B cell (primary cell): ENCODE results near the gene NDEL1. TPM values are rescaled to one million over a fixed set of nuclear protein-coding genes. Genes with fewer than 3 reads are reported as not detected.

Source experiments
- ATAC-seq: fragments of 200-7000 bp; cut with Tn5 transposase; one replicate; pipeline ENCODE4 v1.10.0; 2021; ENCODE audit warnings: low read depth, mild to moderate bottlenecking, moderate number of reproducible peaks, moderate library complexity
- CTCF ChIA-PET: fragments of 350-600 bp; sonication (Branson Sonifier 250); formaldehyde crosslinking; loops from one replicate; lab custom pipeline; 2021; ENCODE audit warnings: antibody characterized with exemption, inconsistent platforms; lab: Charles Lee
- POLR2A ChIA-PET: fragments of 350-600 bp; sonication (Branson Sonifier 250); formaldehyde crosslinking; loops from one replicate; lab custom pipeline; 2021; ENCODE audit warnings: antibody characterized with exemption; lab: Charles Lee
- DNase-seq: peaks from one replicate; pipeline ENCODE4 v3.0.0; 2013
- H2AFZ ChIP-seq: 2 replicates; pipeline ENCODE4 v1.6.1; 2012; ENCODE audit warnings: mild to moderate bottlenecking, low read depth, low read length; ENCODE audit not compliant: insufficient read depth, poor library complexity, severe bottlenecking
- H3K27ac ChIP-seq, 2 donors: 1 replicate in 1 of 2; 2 replicates in 1 of 2; pipeline ENCODE4 v1.5.1; 2012 to 2013; ENCODE audit warnings: low read length in 2 of 2, mild to moderate bottlenecking in 2 of 2, moderate library complexity in 1 of 2
- H3K27me3 ChIP-seq, 4 experiments: fragments of 200-600 bp in 1 of 4; sonication (generic) in 1 of 4; replicated peaks in 1 of 4; 1 replicate in 2 of 4; 2 replicates in 2 of 4; pipeline versions ENCODE4 v1.6.1 to v1.7.0; 2013 to 2016; ENCODE audit warnings: low read length in 3 of 4, mild to moderate bottlenecking in 2 of 4, mixed read lengths in 1 of 4, moderate library complexity in 1 of 4; ENCODE audit not compliant: insufficient read depth in 4 of 4, control insufficient read depth in 3 of 4; ENCODE audit errors: control extremely low read depth in 1 of 4
- H3K36me3 ChIP-seq, 2 experiments: replicated peaks in 1 of 2; 1 replicate in 1 of 2; 2 replicates in 1 of 2; pipeline versions ENCODE4 v1.6.1 to v1.7.1; 2013; ENCODE audit warnings: low read length in 1 of 2; ENCODE audit not compliant: insufficient read depth in 2 of 2, control insufficient read depth in 1 of 2; ENCODE audit errors: control extremely low read depth in 1 of 2, extremely low read depth in 1 of 2
- H3K4me1 ChIP-seq, 2 donors: fragments of 200-600 bp in 1 of 2; sonication (generic) in 1 of 2; 1 replicate in 1 of 2; 2 replicates in 1 of 2; pipeline versions ENCODE4 v1.5.1 to v1.6.1; 2013 to 2017; ENCODE audit warnings: low read length in 2 of 2; ENCODE audit not compliant: control insufficient read depth in 2 of 2, insufficient read depth in 2 of 2
- H3K4me2 ChIP-seq: replicated peaks from 2 replicates; pipeline ENCODE3; 2012; ENCODE audit warnings: mild to moderate bottlenecking, low read depth, low read length; ENCODE audit not compliant: poor library complexity, severe bottlenecking
- H3K4me3 ChIP-seq, 5 experiments: fragments of 200-600 bp in 1 of 5; sonication (generic) in 1 of 5; 1 replicate in 3 of 5; 2 replicates in 2 of 5; pipeline versions ENCODE4 v1.5.1 to v1.7.0; 2011 to 2016; ENCODE audit warnings: low read length in 4 of 5, mild to moderate bottlenecking in 4 of 5, low read depth in 2 of 5, control low read depth in 1 of 5, moderate library complexity in 1 of 5; ENCODE audit not compliant: insufficient read depth in 1 of 5; ENCODE audit errors: control extremely low read depth in 1 of 5, extremely low read depth in 1 of 5
- H3K79me2 ChIP-seq: fragments of 200-600 bp; sonication (generic); one replicate; pipeline ENCODE4 v1.6.0; 2016; ENCODE audit warnings: low read length; ENCODE audit not compliant: control insufficient read depth, insufficient read depth
- H3K9ac ChIP-seq: fragments of 200-600 bp; sonication (generic); 2 replicates; pipeline ENCODE4 v1.6.1; 2017; ENCODE audit warnings: mild to moderate bottlenecking, low read length, moderate library complexity
- H3K9me3 ChIP-seq, 3 donors: one replicate each; pipeline versions ENCODE4 v1.6.1 to v1.7.1; 2013; ENCODE audit warnings: low read length in 2 of 3; ENCODE audit not compliant: control insufficient read depth in 2 of 3, insufficient read depth in 1 of 3; ENCODE audit errors: control extremely low read depth in 1 of 3
- H4K20me1 ChIP-seq: 2 replicates; pipeline ENCODE4 v1.6.0; 2012; ENCODE audit warnings: mild to moderate bottlenecking, low read length; ENCODE audit not compliant: insufficient read depth, control insufficient read depth, poor library complexity, severe bottlenecking
- H3K27ac Mint-ChIP-seq: one replicate; pipeline ENCODE4 v1.8.0; 2021; ENCODE audit warnings: mixed read lengths
- H3K27me3 Mint-ChIP-seq: one replicate; pipeline ENCODE4 v1.8.0; 2021; ENCODE audit warnings: mixed read lengths
- H3K4me1 Mint-ChIP-seq: one replicate; pipeline ENCODE4 v1.8.0; 2021; ENCODE audit warnings: mixed read lengths
- H3K4me3 Mint-ChIP-seq: one replicate; pipeline ENCODE4 v1.8.0; 2021; ENCODE audit warnings: mixed read lengths
- H3K9me3 Mint-ChIP-seq: one replicate; pipeline ENCODE4 v1.8.0; 2022; ENCODE audit warnings: mixed read lengths; ENCODE audit not compliant: insufficient read depth
- EZH2 ChIP-seq: IDR thresholded peaks from 2 replicates; pipeline ENCODE4 v1.6.1; 2012; ENCODE audit warnings: borderline replicate concordance, low read depth, mild to moderate bottlenecking, moderate library complexity, low read length; ENCODE audit not compliant: insufficient read depth, poor library complexity, severe bottlenecking
- WGBS: methylation state at CpG from one replicate; pipeline ENCODE4 v1.1.5; 2013; ENCODE audit warnings: missing lambda C conversion rate; ENCODE audit not compliant: insufficient coverage; 5-methylcytosine and 5-hydroxymethylcytosine counted together
- intact Hi-C: fragments of 100-400 bp; cut with micrococcal nuclease; formaldehyde crosslinking; loops from one replicate; pipeline ENCODE4 v1.10.0; 2022
- polyA plus RNA-seq: library from polyadenylated mRNA; depleted of rRNA; stranded (reverse); fragments of >200 nt; gene quantifications from 2 replicates; pipeline ENCODE4 v1.2.3, GENCODE V29; 2012
- total RNA-seq, 2 donors: library from RNA; stranded (reverse); fragments of 120-200 nt in 1 of 2; gene quantifications; 1 replicate in 1 of 2; 2 replicates in 1 of 2; pipeline versions ENCODE4 v1.2.3 to v1.2.4, GENCODE V29; 2013 to 2022
- TF ChIP-seq, protein P1 (sequence below): fragments of 200-600 bp; IDR thresholded peaks from one replicate; pipeline ENCODE4 v1.8.0; 2022; ENCODE audit warnings: antibody characterized with exemption, mild to moderate bottlenecking

The NDEL1 gene
- total and polyA plus RNA-seq, 2 donors (not counting 1 experiment from before 2014, with no cell fraction given) = 30.2 to 108 TPM

- H4K20me1 ChIP-seq = peaks cover 86% of the 10 kb centered on the region
- no peak overlapping the region for H2AFZ ChIP-seq
- TF ChIP-seq EZH2 = no peak
- TF ChIP-seq, protein P1, sequence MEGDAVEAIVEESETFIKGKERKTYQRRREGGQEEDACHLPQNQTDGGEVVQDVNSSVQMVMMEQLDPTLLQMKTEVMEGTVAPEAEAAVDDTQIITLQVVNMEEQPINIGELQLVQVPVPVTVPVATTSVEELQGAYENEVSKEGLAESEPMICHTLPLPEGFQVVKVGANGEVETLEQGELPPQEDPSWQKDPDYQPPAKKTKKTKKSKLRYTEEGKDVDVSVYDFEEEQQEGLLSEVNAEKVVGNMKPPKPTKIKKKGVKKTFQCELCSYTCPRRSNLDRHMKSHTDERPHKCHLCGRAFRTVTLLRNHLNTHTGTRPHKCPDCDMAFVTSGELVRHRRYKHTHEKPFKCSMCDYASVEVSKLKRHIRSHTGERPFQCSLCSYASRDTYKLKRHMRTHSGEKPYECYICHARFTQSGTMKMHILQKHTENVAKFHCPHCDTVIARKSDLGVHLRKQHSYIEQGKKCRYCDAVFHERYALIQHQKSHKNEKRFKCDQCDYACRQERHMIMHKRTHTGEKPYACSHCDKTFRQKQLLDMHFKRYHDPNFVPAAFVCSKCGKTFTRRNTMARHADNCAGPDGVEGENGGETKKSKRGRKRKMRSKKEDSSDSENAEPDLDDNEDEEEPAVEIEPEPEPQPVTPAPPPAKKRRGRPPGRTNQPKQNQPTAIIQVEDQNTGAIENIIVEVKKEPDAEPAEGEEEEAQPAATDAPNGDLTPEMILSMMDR = no peak
- ATAC-seq (no peak), DNase-seq (no peak)
- ChIA-PET POLR2A (no interaction called here), CTCF (no interaction called here)
- no peak overlapping the region for H3K27ac ChIP-seq
- H3K36me3 ChIP-seq = peaks cover 6 to 82% of the 10 kb centered on the region in 2 experiments
- no peaks in the 10 kb centered on the region for H3K9me3 ChIP-seq
- no peak overlapping the region for H3K4me2 ChIP-seq
- H3K27me3 ChIP-seq = no peaks in the 10 kb centered on the region
- Mint-ChIP-seq H3K4me1 (no peaks in the 10 kb centered on the region), H3K4me3 (no peak overlapping the region), H3K27ac (no peak overlapping the region), H3K9me3 (no peaks in the 10 kb centered on the region), H3K27me3 (no peaks in the 10 kb centered on the region)
- no peaks in the 10 kb centered on the region for H3K4me1 ChIP-seq
- intact Hi-C loops = no loop called here
- no peak overlapping the region for H3K9ac ChIP-seq
- H3K79me2 ChIP-seq = peaks cover 54% of the 10 kb centered on the region
- WGBS = no CpG with 5 or more reads among the region's 5 CpGs
- no peak overlapping the region for H3K4me3 ChIP-seq
Measured at GRCh38 chr17:8462564-8462963, 26.9 kb downstream of the NDEL1 start.

DNA sequence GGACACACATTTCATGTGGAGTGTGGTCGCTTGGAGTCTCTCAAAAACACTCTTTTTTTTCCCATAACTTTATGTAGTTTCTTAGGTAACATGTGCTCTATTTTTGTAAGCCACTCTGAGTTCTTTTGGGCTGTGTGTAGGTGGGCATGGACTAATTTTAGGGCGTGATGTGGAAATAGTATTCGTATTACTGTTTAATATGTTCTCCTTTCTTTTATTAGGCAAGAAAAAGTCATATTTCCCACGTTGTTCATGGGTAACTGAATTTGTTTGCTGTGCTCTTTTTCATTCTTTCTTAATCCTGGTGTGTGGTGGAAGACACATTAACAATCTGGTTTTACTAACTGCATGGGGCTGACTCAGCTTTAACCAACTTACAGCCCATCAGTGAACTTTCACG, 27.4 kb downstream of the NDEL1 start:
- Histone ChIP-seq H3K4me2 (no peak overlapping the region), H3K4me3 (no peak overlapping the region), H3K79me2 (peaks cover 52% of the 10 kb centered on the region), H3K27ac (no peak overlapping the region), H3K27me3 (no peaks in the 10 kb centered on the region), H3K9me3 (no peaks in the 10 kb centered on the region), H3K4me1 (no peaks in the 10 kb centered on the region), H3K9ac (no peak overlapping the region), H3K36me3 (peaks cover 4 to 82% of the 10 kb centered on the region in 2 experiments), H4K20me1 (peaks cover 90% of the 10 kb centered on the region), H2AFZ (no peak overlapping the region)
- no peak for ATAC-seq
- no peak for DNase-seq
- Mint-ChIP-seq H3K4me1 (no peaks in the 10 kb centered on the region), H3K27ac (no peak overlapping the region), H3K9me3 (no peaks in the 10 kb centered on the region), H3K27me3 (no peaks in the 10 kb centered on the region), H3K4me3 (no peak overlapping the region)
- TF ChIP-seq, protein P1 = no peak
- no peak for TF ChIP-seq EZH2
- WGBS = 100% methylated on average over 1 of the region's 5 CpGs
- ChIA-PET CTCF (no interaction called here), POLR2A (no interaction called here)
- intact Hi-C loops = no loop called here
